GM12878 (cell line): ENCODE data around the gene PTPN21. TPM values are rescaled to one million over a fixed set of nuclear protein-coding genes. Genes with fewer than 3 reads are reported as not detected.

Experiments
- ATAC-seq: fragments of 200-7000 bp; cut with Tn5 transposase; 3 replicates; pipeline ENCODE4 v1.9.1; 2020; ENCODE audit warnings: mild to moderate bottlenecking, moderate library complexity
- BruUV-seq: library from RNA; stranded (reverse); fragments of 400-500 nt; replicated peaks from 2 replicates; lab custom pipeline; 2021; lab: Mats Ljungman, UMichigan
- CTCF ChIA-PET: fragments of 300-600 bp; sonication (Branson Sonifier 250); formaldehyde crosslinking; extraction: SDS; loops from one replicate; lab custom pipeline; 2021; ENCODE audit warnings: inconsistent platforms; lab: Yijun Ruan, JAX
- POLR2A ChIA-PET: fragments of 350-600 bp; formaldehyde crosslinking; extraction: SDS; loops from one replicate; lab custom pipeline; 2021; ENCODE audit warnings: inconsistent platforms; lab: Charles Lee
- RAD21 ChIA-PET: fragments of 300-600 bp; sonication (Branson Sonifier 250); formaldehyde crosslinking; loops from one replicate; lab custom pipeline; 2023; ENCODE audit warnings: antibody characterized with exemption; ENCODE audit not compliant: unreplicated experiment; lab: Charles Lee
- SMC1A ChIA-PET: fragments of 300-600 bp; sonication (Branson Sonifier 250); formaldehyde crosslinking; loops from one replicate; lab custom pipeline; 2023; ENCODE audit not compliant: unreplicated experiment, uncharacterized antibody; lab: Charles Lee
- DNase-seq: peaks from one replicate; pipeline ENCODE4 v3.0.0-alpha.2; 2011; ENCODE audit warnings: low read depth, low spot score
- FAIRE-seq: peaks from 3 replicates; lab custom pipeline; 2011; peaks lifted over from hg19 to GRCh38; lab: Jason Lieb, UNC
- H2AFZ ChIP-seq: 2 replicates; pipeline ENCODE4 v1.6.0; 2011; ENCODE audit warnings: low read depth, low read length, control low read depth; ENCODE audit not compliant: control insufficient read depth
- H3K27ac ChIP-seq: 2 replicates; pipeline ENCODE4 v1.5.1; 2011; ENCODE audit warnings: control low read depth; ENCODE audit not compliant: control insufficient read depth, insufficient read depth
- H3K27me3 ChIP-seq, 2 experiments: replicated peaks in 1 of 2; 2 replicates each; pipeline versions ENCODE4 v1.6.0 to v1.6.1; 2011; ENCODE audit warnings: low read length in 1 of 2; ENCODE audit not compliant: control insufficient read depth in 2 of 2, insufficient read depth in 2 of 2
- H3K36me3 ChIP-seq, 2 experiments: 2 replicates each; pipeline ENCODE4 v1.5.1; 2011; ENCODE audit warnings: low read length in 1 of 2; ENCODE audit not compliant: control insufficient read depth in 2 of 2, insufficient read depth in 2 of 2
- H3K4me1 ChIP-seq: 2 replicates; pipeline ENCODE4 v1.6.1; 2011; ENCODE audit warnings: mild to moderate bottlenecking, low read length, moderate library complexity, mixed read lengths; ENCODE audit not compliant: control insufficient read depth, insufficient read depth
- H3K4me2 ChIP-seq: 2 replicates; pipeline ENCODE4 v1.6.0; 2011; ENCODE audit warnings: control low read depth; ENCODE audit not compliant: control insufficient read depth, insufficient read depth
- H3K4me3 ChIP-seq: fragments of 200-600 bp; sonication (generic); 2 replicates; pipeline ENCODE4 v1.5.1; 2016
- H3K79me2 ChIP-seq: 2 replicates; pipeline ENCODE4 v1.6.0; 2011; ENCODE audit warnings: low read length; ENCODE audit not compliant: control insufficient read depth, insufficient read depth
- H3K9ac ChIP-seq: 2 replicates; pipeline ENCODE4 v1.8.0; 2011; ENCODE audit warnings: low read length, control low read depth, mixed read lengths; ENCODE audit not compliant: control insufficient read depth, insufficient read depth
- H3K9me3 ChIP-seq: replicated peaks from 3 replicates; pipeline ENCODE4 v1.5.1; 2011; ENCODE audit warnings: mild to moderate bottlenecking, low read length; ENCODE audit not compliant: control insufficient read depth, insufficient read depth
- H4K20me1 ChIP-seq: 2 replicates; pipeline ENCODE4 v1.6.0; 2011; ENCODE audit not compliant: control insufficient read depth, insufficient read depth
- CEBPB ChIP-seq, 2 experiments: fragments of 150-350 bp in 1 of 2; IDR thresholded peaks; 2 replicates each; pipeline ENCODE4 v1.6.1; 2012 to 2014; ENCODE audit warnings: low read depth in 2 of 2, low read length in 2 of 2, borderline replicate concordance in 1 of 2, inconsistent platforms in 1 of 2
- E2F8 ChIP-seq: fragments of 450-650 bp; IDR thresholded peaks from 2 replicates; pipeline ENCODE4 v1.6.1; 2018; ENCODE audit warnings: mild to moderate bottlenecking, low read depth, moderate library complexity; ENCODE audit not compliant: partially characterized antibody
- ESRRA ChIP-seq: IDR thresholded peaks from 2 replicates; pipeline ENCODE4 v1.6.1; 2012; ENCODE audit warnings: mild to moderate bottlenecking, low read length, improper control_type of control experiment
- FOS ChIP-seq: IDR thresholded peaks from 3 replicates; pipeline ENCODE4 v1.6.1; 2011; ENCODE audit warnings: borderline replicate concordance; ENCODE audit not compliant: insufficient read length; ENCODE audit errors: extremely low read depth
- HDAC2 ChIP-seq: fragments of 200-600 bp; sonication (generic); IDR thresholded peaks from 2 replicates; pipeline ENCODE4 v1.6.1; 2017
- HDGF ChIP-seq: fragments of 450-650 bp; IDR thresholded peaks from 2 replicates; pipeline ENCODE4 v1.6.1; 2016; ENCODE audit warnings: antibody characterized with exemption
- IRF4 ChIP-seq: IDR thresholded peaks from 2 replicates; pipeline ENCODE4 v1.6.1; 2011; ENCODE audit warnings: low read depth, low read length
- POLR2A ChIP-seq: IDR thresholded peaks from 2 replicates; pipeline ENCODE4 v1.6.1; 2011; ENCODE audit warnings: low read depth, mild to moderate bottlenecking, low read length
- POLR2AphosphoS2 ChIP-seq: IDR thresholded peaks from 2 replicates; pipeline ENCODE4 v1.6.1; 2011; ENCODE audit warnings: low read depth, mild to moderate bottlenecking, low read length, improper control_type of control experiment, moderate library complexity
- POLR2AphosphoS5 ChIP-seq: IDR thresholded peaks from 2 replicates; pipeline ENCODE4 v1.6.1; 2011; ENCODE audit warnings: mild to moderate bottlenecking, low read length, inconsistent platforms
- SIX5 ChIP-seq: IDR thresholded peaks from 2 replicates; pipeline ENCODE4 v1.6.1; 2011; ENCODE audit warnings: mild to moderate bottlenecking, low read depth, low read length, moderate library complexity; ENCODE audit not compliant: severe bottlenecking
- SMAD5 ChIP-seq: IDR thresholded peaks from 2 replicates; pipeline ENCODE4 v1.6.1; 2016; ENCODE audit warnings: antibody characterized with exemption, low read depth
- SRF ChIP-seq, 2 experiments: IDR thresholded peaks; 2 replicates each; pipeline ENCODE4 v1.6.1; 2011; ENCODE audit warnings: low read depth in 2 of 2, low read length in 2 of 2, mild to moderate bottlenecking in 1 of 2, moderate library complexity in 1 of 2
- TAF1 ChIP-seq: IDR thresholded peaks from 2 replicates; pipeline ENCODE4 v1.6.1; 2011; ENCODE audit warnings: mild to moderate bottlenecking, low read depth, low read length, borderline replicate concordance
- WGBS: methylation state at CpG from one replicate; pipeline ENCODE4 v1.1.6; 2016; ENCODE audit warnings: low lambda C conversion rate; ENCODE audit not compliant: insufficient replicate concordance, insufficient coverage; ENCODE audit errors: missing lambda C conversion rate; 5-methylcytosine and 5-hydroxymethylcytosine counted together
- in situ Hi-C: fragments of 300-500 bp; cut with MboI; formaldehyde crosslinking; loops from 9 replicates; pipeline ENCODE4 v1.14.3; 2018; ENCODE audit warnings: mixed read lengths
- intact Hi-C: fragments of 100-400 bp; cut with micrococcal nuclease; formaldehyde crosslinking; loops from one replicate; pipeline ENCODE4 v1.14.2; 2022; ENCODE audit not compliant: unreplicated experiment
- polyA plus RNA-seq, 11 experiments: library from polyadenylated mRNA; depleted of rRNA in 4 of 11; unstranded in 6 of 11; stranded (reverse) in 5 of 11; fragments of >200 nt; fragmentation: Nextera tagmentation in 4 of 11; fragmentation: Illumina TruSeq in 1 of 11; extraction: Ambion mirVana in 4 of 11; extraction: Trizol in 1 of 11; gene quantifications; 1 replicate in 1 of 11; 2 replicates in 10 of 11; pipeline versions ENCODE4 v1.2.1 to v1.2.3, GENCODE V29; 2011 to 2016; ENCODE audit warnings: inconsistent platforms in 2 of 11, missing spikeins in 2 of 11, low read depth in 1 of 11
- total RNA-seq, 4 experiments: library from RNA; depleted of rRNA in 3 of 4; stranded (reverse); fragments of >200 nt in 3 of 4; fragmentation: Illumina TruSeq in 1 of 4; extraction: Trizol in 1 of 4; gene quantifications; 2 replicates each; pipeline versions ENCODE4 v1.2.1 to v1.2.3, GENCODE V29; 2013 to 2021
- TF ChIP-seq, protein P1 (sequence below): IDR thresholded peaks from 2 replicates; pipeline ENCODE4 v1.6.1; 2011; ENCODE audit warnings: mild to moderate bottlenecking, low read depth, low read length, moderate library complexity; ENCODE audit not compliant: insufficient replicate concordance
- TF ChIP-seq, protein P2 (sequence below): fragments of 450-650 bp; IDR thresholded peaks from 2 replicates; pipeline ENCODE4 v1.6.1; 2016; ENCODE audit warnings: mild to moderate bottlenecking, moderate library complexity, borderline replicate concordance

PTPN21 gene
- total and polyA plus RNA-seq, 10 of the 15 experiments (the other 5 are each of a cell fraction or from before 2014, with no cell fraction given), result 0.01 to 0.23 (median 0.04) TPM; not detected in 3

- Histone ChIP-seq H3K4me2 (no peak overlapping the region), H3K27ac (no peak overlapping the region), H3K9ac (no peak overlapping the region), H4K20me1 (no peaks in the 10 kb centered on the region)
- intact Hi-C loops, result no loop called here
- in situ Hi-C loops, result no loop called here
- ATAC-seq, result no peak
- SMC1A ChIA-PET, result no interaction called here
- DNase-seq, result no peak
- 50% methylated on average over 2 of the region's 2 CpGs for WGBS
- no peak for TF ChIP-seq HDGF
- TF ChIP-seq, protein P1, sequence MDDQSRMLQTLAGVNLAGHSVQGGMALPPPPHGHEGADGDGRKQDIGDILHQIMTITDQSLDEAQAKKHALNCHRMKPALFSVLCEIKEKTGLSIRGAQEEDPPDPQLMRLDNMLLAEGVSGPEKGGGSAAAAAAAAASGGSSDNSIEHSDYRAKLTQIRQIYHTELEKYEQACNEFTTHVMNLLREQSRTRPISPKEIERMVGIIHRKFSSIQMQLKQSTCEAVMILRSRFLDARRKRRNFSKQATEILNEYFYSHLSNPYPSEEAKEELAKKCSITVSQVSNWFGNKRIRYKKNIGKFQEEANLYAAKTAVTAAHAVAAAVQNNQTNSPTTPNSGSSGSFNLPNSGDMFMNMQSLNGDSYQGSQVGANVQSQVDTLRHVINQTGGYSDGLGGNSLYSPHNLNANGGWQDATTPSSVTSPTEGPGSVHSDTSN, result no peak
- no peak for TF ChIP-seq IRF4
- no peak for TF ChIP-seq HDAC2
- TF ChIP-seq FOS, result no peak
- TF ChIP-seq SRF (IDR thresholded peaks at IDR 0.05; ENCODE audit: low read depth in 2 of 2, low read length in 2 of 2), result no peak
- TF ChIP-seq CEBPB (IDR thresholded peaks at IDR 0.05; ENCODE audit: borderline replicate concordance in 1 of 2, low read depth in 2 of 2, low read length in 2 of 2), result no peak
- TF ChIP-seq SIX5, result no peak
- TF ChIP-seq POLR2A, result no peak
- TF ChIP-seq TAF1, result no peak
- TF ChIP-seq, protein P2, sequence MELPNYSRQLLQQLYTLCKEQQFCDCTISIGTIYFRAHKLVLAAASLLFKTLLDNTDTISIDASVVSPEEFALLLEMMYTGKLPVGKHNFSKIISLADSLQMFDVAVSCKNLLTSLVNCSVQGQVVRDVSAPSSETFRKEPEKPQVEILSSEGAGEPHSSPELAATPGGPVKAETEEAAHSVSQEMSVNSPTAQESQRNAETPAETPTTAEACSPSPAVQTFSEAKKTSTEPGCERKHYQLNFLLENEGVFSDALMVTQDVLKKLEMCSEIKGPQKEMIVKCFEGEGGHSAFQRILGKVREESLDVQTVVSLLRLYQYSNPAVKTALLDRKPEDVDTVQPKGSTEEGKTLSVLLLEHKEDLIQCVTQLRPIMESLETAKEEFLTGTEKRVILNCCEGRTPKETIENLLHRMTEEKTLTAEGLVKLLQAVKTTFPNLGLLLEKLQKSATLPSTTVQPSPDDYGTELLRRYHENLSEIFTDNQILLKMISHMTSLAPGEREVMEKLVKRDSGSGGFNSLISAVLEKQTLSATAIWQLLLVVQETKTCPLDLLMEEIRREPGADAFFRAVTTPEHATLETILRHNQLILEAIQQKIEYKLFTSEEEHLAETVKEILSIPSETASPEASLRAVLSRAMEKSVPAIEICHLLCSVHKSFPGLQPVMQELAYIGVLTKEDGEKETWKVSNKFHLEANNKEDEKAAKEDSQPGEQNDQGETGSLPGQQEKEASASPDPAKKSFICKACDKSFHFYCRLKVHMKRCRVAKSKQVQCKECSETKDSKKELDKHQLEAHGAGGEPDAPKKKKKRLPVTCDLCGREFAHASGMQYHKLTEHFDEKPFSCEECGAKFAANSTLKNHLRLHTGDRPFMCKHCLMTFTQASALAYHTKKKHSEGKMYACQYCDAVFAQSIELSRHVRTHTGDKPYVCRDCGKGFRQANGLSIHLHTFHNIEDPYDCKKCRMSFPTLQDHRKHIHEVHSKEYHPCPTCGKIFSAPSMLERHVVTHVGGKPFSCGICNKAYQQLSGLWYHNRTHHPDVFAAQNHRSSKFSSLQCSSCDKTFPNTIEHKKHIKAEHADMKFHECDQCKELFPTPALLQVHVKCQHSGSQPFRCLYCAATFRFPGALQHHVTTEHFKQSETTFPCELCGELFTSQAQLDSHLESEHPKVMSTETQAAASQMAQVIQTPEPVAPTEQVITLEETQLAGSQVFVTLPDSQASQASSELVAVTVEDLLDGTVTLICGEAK, result no peak
- no peak for TF ChIP-seq POLR2AphosphoS5
- TF ChIP-seq ESRRA, result no peak
- no peak for TF ChIP-seq E2F8
- TF ChIP-seq POLR2AphosphoS2, result no peak
- no peak for TF ChIP-seq SMAD5
- TF ChIP-seq, all 136 proteins: peak for 0
- no peaks in the 10 kb centered on the region for H3K4me1 ChIP-seq
- no peak overlapping the region for H2AFZ ChIP-seq
- H3K36me3 ChIP-seq, result no peaks in the 10 kb centered on the region
- CTCF ChIA-PET, result interaction anchor here (1.3 kb wide), 1 partner anchor 8 kb away, joined by 5 read pairs; no protein-coding TSS in a partner anchor
- no peak overlapping the region for H3K4me3 ChIP-seq
- no TSS peak for BruUV-seq
- no peaks in the 10 kb centered on the region for H3K79me2 ChIP-seq
- FAIRE-seq, result no peak
- POLR2A ChIA-PET, result no interaction called here
- no peaks in the 10 kb centered on the region for H3K27me3 ChIP-seq
- RAD21 ChIA-PET, result no interaction called here
- H3K9me3 ChIP-seq, result no peaks in the 10 kb centered on the region
Measured at GRCh38 chr14:88500611-88501010, 54.2 kb downstream of the PTPN21 start.
